H1 (cell line): ENCODE measurements around the gene PDIA2. TPM values are rescaled to one million over a fixed set of nuclear protein-coding genes. Genes with fewer than 3 reads are reported as not detected.

Source experiments
- CTCF ChIA-PET: fragments of 300-600 bp; sonication (Branson Sonifier 250); formaldehyde crosslinking; loops from one replicate; lab custom pipeline; 2021; ENCODE audit not compliant: partially characterized antibody; lab: Charles Lee
- POLR2A ChIA-PET: fragments of 300-600 bp; sonication (Branson Sonifier 250); formaldehyde crosslinking; loops from one replicate; lab custom pipeline; 2021; ENCODE audit warnings: inconsistent platforms; ENCODE audit not compliant: partially characterized antibody; lab: Charles Lee
- DNase-seq, 2 experiments: peaks; one replicate each; pipeline versions ENCODE4 v3.0.0 to v3.0.0-alpha.2; 2010 to 2022; ENCODE audit warnings: low spot score in 2 of 2, low read depth in 1 of 2, mixed read lengths in 1 of 2
- FAIRE-seq: peaks from 2 replicates; lab custom pipeline; 2011; peaks lifted over from hg19 to GRCh38; lab: Jason Lieb, UNC
- H2AFZ ChIP-seq: 2 replicates; pipeline ENCODE4 v1.8.1; 2012; ENCODE audit warnings: low read length, inconsistent platforms
- H2AK5ac ChIP-seq: 2 replicates; pipeline ENCODE4 v1.6.1; 2013; ENCODE audit warnings: low read depth, low read length
- H2BK120ac ChIP-seq: replicated peaks from 2 replicates; pipeline ENCODE3; 2013; ENCODE audit warnings: low read depth, low read length, inconsistent platforms
- H2BK12ac ChIP-seq: 2 replicates; pipeline ENCODE4 v1.6.1; 2013; ENCODE audit warnings: low read depth, low read length
- H2BK15ac ChIP-seq: 2 replicates; pipeline ENCODE4 v1.6.1; 2013; ENCODE audit warnings: low read length
- H2BK20ac ChIP-seq: 2 replicates; pipeline ENCODE4 v1.6.1; 2013; ENCODE audit warnings: low read length
- H2BK5ac ChIP-seq: 2 replicates; pipeline ENCODE4 v1.6.1; 2013; ENCODE audit warnings: low read depth, low read length
- H3K14ac ChIP-seq: 2 replicates; pipeline ENCODE4 v1.6.1; 2013; ENCODE audit warnings: inconsistent platforms; ENCODE audit not compliant: insufficient read length
- H3K18ac ChIP-seq: 2 replicates; pipeline ENCODE4 v1.6.1; 2013; ENCODE audit warnings: low read length; ENCODE audit errors: extremely low read depth
- H3K23ac ChIP-seq: 2 replicates; pipeline ENCODE4 v1.6.1; 2013; ENCODE audit warnings: inconsistent platforms; ENCODE audit not compliant: insufficient read length
- H3K23me2 ChIP-seq: 2 replicates; pipeline ENCODE4 v1.6.1; 2013; ENCODE audit warnings: low read depth, low read length
- H3K27ac ChIP-seq: 2 replicates; pipeline ENCODE4 v1.6.1; 2011; ENCODE audit warnings: low read depth, low read length, inconsistent platforms
- H3K27me3 ChIP-seq, 4 experiments: replicated peaks in 1 of 4; 1 replicate in 1 of 4; 2 replicates in 3 of 4; pipeline versions ENCODE4 v1.6.1 to v1.8.1; 2011 to 2013; ENCODE audit warnings: low read length in 3 of 4, mild to moderate bottlenecking in 3 of 4, inconsistent platforms in 2 of 4, mixed read lengths in 2 of 4, moderate library complexity in 1 of 4; ENCODE audit not compliant: control insufficient read depth in 3 of 4, insufficient read depth in 3 of 4; ENCODE audit errors: extremely low read depth in 1 of 4
- H3K36me3 ChIP-seq, 4 experiments: 2 replicates each; pipeline versions ENCODE4 v1.6.1 to v1.8.1; 2011 to 2013; ENCODE audit warnings: mild to moderate bottlenecking in 4 of 4, low read length in 3 of 4, moderate library complexity in 2 of 4, control low read depth in 1 of 4, inconsistent platforms in 1 of 4; ENCODE audit not compliant: insufficient read depth in 4 of 4, control insufficient read depth in 2 of 4
- H3K4ac ChIP-seq: replicated peaks from 2 replicates; pipeline ENCODE3; 2013; ENCODE audit warnings: low read length, low read depth, mixed read lengths, inconsistent platforms; ENCODE audit not compliant: insufficient read length
- H3K4me1 ChIP-seq, 4 experiments: replicated peaks in 1 of 4; 1 replicate in 1 of 4; 2 replicates in 3 of 4; pipeline versions ENCODE4 v1.6.1 to v1.8.1; 2011 to 2013; ENCODE audit warnings: low read length in 3 of 4, inconsistent platforms in 2 of 4, mixed read lengths in 1 of 4; ENCODE audit not compliant: insufficient read depth in 4 of 4, control insufficient read depth in 3 of 4
- H3K4me2 ChIP-seq, 2 experiments: 2 replicates each; pipeline versions ENCODE4 v1.6.1 to v1.8.1; 2011 to 2013; ENCODE audit warnings: low read depth in 2 of 2, low read length in 2 of 2, control low read depth in 1 of 2, inconsistent platforms in 1 of 2, mild to moderate bottlenecking in 1 of 2; ENCODE audit not compliant: insufficient read depth in 1 of 2
- H3K4me3 ChIP-seq, 4 experiments: fragments of 200-600, 300-600 bp in 1 of 4; sonication (generic), shearing (Covaris generic), sonication (Bioruptor Twin) in 1 of 4; 2 replicates each; pipeline versions ENCODE4 v1.5.1 to v1.8.1; 2011 to 2016; ENCODE audit warnings: low read length in 4 of 4, low read depth in 3 of 4, control low read depth in 2 of 4, inconsistent platforms in 2 of 4, mild to moderate bottlenecking in 2 of 4, mixed read lengths in 1 of 4, moderate library complexity in 1 of 4; ENCODE audit not compliant: insufficient read depth in 2 of 4; ENCODE audit errors: extremely low read depth in 1 of 4
- H3K56ac ChIP-seq: replicated peaks from 2 replicates; pipeline ENCODE3; 2013; ENCODE audit warnings: low read depth, mild to moderate bottlenecking, mixed read lengths, low read length, inconsistent platforms; ENCODE audit not compliant: insufficient read length
- H3K79me1 ChIP-seq: 2 replicates; pipeline ENCODE4 v1.6.1; 2013; ENCODE audit warnings: low read depth, low read length, control low read depth
- H3K79me2 ChIP-seq, 2 experiments: 2 replicates each; pipeline versions ENCODE4 v1.6.1 to v1.8.1; 2012 to 2013; ENCODE audit warnings: low read length in 2 of 2, mild to moderate bottlenecking in 2 of 2, inconsistent platforms in 1 of 2; ENCODE audit not compliant: insufficient read depth in 2 of 2, control insufficient read depth in 1 of 2
- H3K9ac ChIP-seq, 4 experiments: replicated peaks in 1 of 4; 1 replicate in 1 of 4; 2 replicates in 3 of 4; pipeline versions ENCODE4 v1.6.1 to v1.8.1; 2011 to 2013; ENCODE audit warnings: low read depth in 3 of 4, low read length in 3 of 4, control low read depth in 2 of 4, mild to moderate bottlenecking in 2 of 4, moderate library complexity in 2 of 4, inconsistent platforms in 1 of 4; ENCODE audit errors: extremely low read depth in 1 of 4
- H3K9me3 ChIP-seq, 2 experiments: 2 replicates each; pipeline versions ENCODE4 v1.6.1 to v1.8.1; 2012 to 2013; ENCODE audit warnings: mild to moderate bottlenecking in 2 of 2, moderate library complexity in 2 of 2, control low read depth in 1 of 2, inconsistent platforms in 1 of 2, low read depth in 1 of 2, low read length in 1 of 2, mixed read lengths in 1 of 2; ENCODE audit not compliant: insufficient read depth in 2 of 2
- H4K20me1 ChIP-seq, 2 experiments: replicated peaks in 1 of 2; 2 replicates each; pipeline versions ENCODE3 to v1.8.1; 2011 to 2013; ENCODE audit warnings: inconsistent platforms in 2 of 2, low read length in 2 of 2, mild to moderate bottlenecking in 1 of 2; ENCODE audit not compliant: insufficient read depth in 2 of 2, control insufficient read depth in 1 of 2
- H4K5ac ChIP-seq: 2 replicates; pipeline ENCODE4 v1.6.1; 2013; ENCODE audit warnings: low read length, low read depth, mixed read lengths, inconsistent platforms; ENCODE audit not compliant: insufficient read length
- H4K8ac ChIP-seq: 2 replicates; pipeline ENCODE4 v1.8.0; 2013; ENCODE audit warnings: mild to moderate bottlenecking, moderate library complexity, low read length, inconsistent platforms; ENCODE audit not compliant: insufficient read depth; ENCODE audit errors: extremely low read depth
- H4K91ac ChIP-seq: replicated peaks from 2 replicates; pipeline ENCODE3; 2013; ENCODE audit warnings: low read length, mixed read lengths, inconsistent platforms; ENCODE audit not compliant: insufficient read length
- CBX5 ChIP-seq: fragments of 300-800, 300-1000 bp; sonication (generic); IDR thresholded peaks from 2 replicates; pipeline ENCODE4 v1.7.1; 2016; ENCODE audit warnings: antibody characterized with exemption, low read length, low read depth
- CTBP2 ChIP-seq: IDR thresholded peaks from 2 replicates; pipeline ENCODE4 v1.7.0; 2011; ENCODE audit warnings: borderline replicate concordance, mild to moderate bottlenecking, moderate library complexity, mixed read lengths, low read length; ENCODE audit not compliant: insufficient read depth, insufficient read length
- CTCF ChIP-seq, 3 experiments: IDR thresholded peaks; 1 replicate in 2 of 3; 2 replicates in 1 of 3; pipeline versions ENCODE4 v1.5.1 to v1.6.1; 2011; ENCODE audit warnings: low read length in 3 of 3, mild to moderate bottlenecking in 3 of 3, inconsistent platforms in 2 of 3, low read depth in 1 of 3, moderate library complexity in 1 of 3; ENCODE audit not compliant: insufficient read depth in 1 of 3; ENCODE audit errors: control extremely low read depth in 1 of 3
- E2F6 ChIP-seq: IDR thresholded peaks from 2 replicates; pipeline ENCODE4 v1.6.1; 2012; ENCODE audit warnings: inconsistent platforms
- HDAC2 ChIP-seq, 2 experiments: fragments of 300-600 bp in 1 of 2; sonication (generic) in 1 of 2; IDR thresholded peaks; 2 replicates each; pipeline ENCODE4 v1.6.1; 2011 to 2012; ENCODE audit warnings: low read depth in 2 of 2, low read length in 2 of 2, mild to moderate bottlenecking in 2 of 2, moderate library complexity in 2 of 2, borderline replicate concordance in 1 of 2, inconsistent platforms in 1 of 2
- POLR2AphosphoS5 ChIP-seq: IDR thresholded peaks from 2 replicates; pipeline ENCODE4 v1.6.1; 2011; ENCODE audit warnings: low read depth, low read length
- TBP ChIP-seq: IDR thresholded peaks from 2 replicates; pipeline ENCODE4 v1.6.1; 2011; ENCODE audit warnings: low read depth, low read length, improper control_type of control experiment
- WGBS, 2 experiments: shearing (Covaris generic) in 1 of 2; methylation state at CpG; one replicate each; pipeline versions ENCODE4 v1.1.6 to v1.1.7; 2013 to 2015; ENCODE audit warnings: low lambda C conversion rate in 2 of 2, mixed read lengths in 2 of 2, inconsistent platforms in 1 of 2, low coverage in 1 of 2, missing lambda C conversion rate in 1 of 2; ENCODE audit not compliant: insufficient replicate concordance in 2 of 2, insufficient coverage in 1 of 2, insufficient read length in 1 of 2; ENCODE audit errors: extremely low coverage in 1 of 2, missing lambda C conversion rate in 1 of 2; 5-methylcytosine and 5-hydroxymethylcytosine counted together
- polyA plus RNA-seq, 7 experiments: library from polyadenylated mRNA; depleted of rRNA in 3 of 7; stranded (reverse) in 5 of 7; unstranded in 2 of 7; fragments of >200 nt in 5 of 7; fragments of 200-250 nt in 2 of 7; gene quantifications; 1 replicate in 5 of 7; 2 replicates in 1 of 7; 4 replicates in 1 of 7; pipeline versions ENCODE4 v1.2.1 to v1.2.3, GENCODE V29; 2011 to 2013; ENCODE audit warnings: missing spikeins in 2 of 7, mixed read lengths in 2 of 7
- total RNA-seq: library from RNA; stranded (reverse); fragmentation: NEBNext Ultra II Directional; extraction: Animal tissue kit (Norgen Biotek cat#: 25700); gene quantifications from 2 replicates; pipeline ENCODE4 v1.2.1, GENCODE V29; 2021

The PDIA2 gene
- total and polyA plus RNA-seq, 2 of the 8 experiments (the other 6 are each of a cell fraction or from before 2014, with no cell fraction given) = 0.34 to 0.50 TPM

- CTCF ChIA-PET = interaction anchor here (1.1 to 2.0 kb wide), 5 partner anchors 9 to 92 kb away, joined by 3 to 10 read pairs (median 5); partner anchors contain the start of gene ARHGDIG
- FAIRE-seq (no peak), DNase-seq (no peak)
- TF ChIP-seq E2F6 = no peak
- TF ChIP-seq CTCF (IDR thresholded peaks at IDR 0.05; ENCODE audit: control extremely low read depth in 1 of 3, insufficient read depth in 1 of 3, low read depth in 1 of 3, low read length in 3 of 3) = no peak
- TF ChIP-seq POLR2AphosphoS5 = no peak
- TF ChIP-seq CTBP2 = no peak
- no peak for TF ChIP-seq HDAC2 (IDR thresholded peaks at IDR 0.05; ENCODE audit: borderline replicate concordance in 1 of 2, low read depth in 2 of 2, low read length in 2 of 2)
- no peak for TF ChIP-seq CBX5
- no peak for TF ChIP-seq TBP
These were observed 12.3 kb upstream of the PDIA2 start for GRCh38 chr16:270381-271255.

More at GRCh38 chr16:270381-271255, 12.3 kb upstream of the PDIA2 start:
- no peaks in the 10 kb centered on the region for H3K9me3 ChIP-seq
- H3K4me3 ChIP-seq = no peak overlapping the region
- H4K91ac ChIP-seq = no peak overlapping the region
- no peak overlapping the region for H2BK5ac ChIP-seq
- peaks cover 0 to 6% (median 4%) of the 10 kb centered on the region in 4 experiments; a peak in 3 of 7 replicates for H3K4me1 ChIP-seq
- no peak overlapping the region for H3K4me2 ChIP-seq
- no peak overlapping the region for H2BK15ac ChIP-seq
- H2BK20ac ChIP-seq = no peak overlapping the region
- no peak overlapping the region for H3K23ac ChIP-seq
- H4K5ac ChIP-seq = no peak overlapping the region
- H3K36me3 ChIP-seq = no peaks in the 10 kb centered on the region
- no peak overlapping the region for H2AFZ ChIP-seq
- H4K8ac ChIP-seq = no peak overlapping the region
- H3K14ac ChIP-seq = no peak overlapping the region
- H2BK12ac ChIP-seq = no peak overlapping the region
- H3K9ac ChIP-seq = no peak overlapping the region
- no peak overlapping the region for H3K4ac ChIP-seq
- POLR2A ChIA-PET = interaction anchor here (0.8 to 2.5 kb wide), 4 partner anchors 8 to 16 kb away, joined by 3 to 6 read pairs (median 4); partner anchors contain the start of gene ARHGDIG
- no peaks in the 10 kb centered on the region for H3K79me2 ChIP-seq
- H3K23me2 ChIP-seq = peaks cover 8% of the 10 kb centered on the region
- H4K20me1 ChIP-seq = peaks cover 0 to 9% of the 10 kb centered on the region in 2 experiments
- WGBS, 2 experiments = 94% methylated on average over 29 of the region's 34 CpGs; no CpG with 5 or more reads in 1 of the 2 experiments
- no peak overlapping the region for H2AK5ac ChIP-seq
- H3K56ac ChIP-seq = no peak overlapping the region
- H2BK120ac ChIP-seq = no peak overlapping the region
- no peaks in the 10 kb centered on the region for H3K79me1 ChIP-seq
- H3K27me3 ChIP-seq = peaks cover 6 to 16% (median 13%) of the 10 kb centered on the region in 4 experiments; a peak in 6 of 7 replicates
- no peak overlapping the region for H3K27ac ChIP-seq
- no peak overlapping the region for H3K18ac ChIP-seq
